Colonic mucosa (tissue), 4 donors: ENCODE measurements around the gene RAB11FIP4. TPM values are rescaled to one million over a fixed set of nuclear protein-coding genes. Genes with fewer than 3 reads are reported as not detected.
A peak's percentile ranks its signal among the peaks of the same experiment; 100 is the strongest.

Experiments used
- DNase-seq: peaks from one replicate; pipeline ENCODE4 v3.0.0-alpha.2; 2020
- H3K27ac ChIP-seq: fragments of 200-600 bp; one replicate; pipeline ENCODE4 v1.8.0; 2021
- H3K27me3 ChIP-seq: fragments of 200-600 bp; one replicate; pipeline ENCODE4 v1.8.0; 2021
- H3K36me3 ChIP-seq: fragments of 200-600 bp; one replicate; pipeline ENCODE4 v1.8.0; 2021
- H3K4me1 ChIP-seq: fragments of 200-600 bp; one replicate; pipeline ENCODE4 v1.8.0; 2021; ENCODE audit warnings: mild to moderate bottlenecking
- H3K4me3 ChIP-seq: fragments of 200-600 bp; one replicate; pipeline ENCODE4 v1.8.0; 2021
- H3K9ac ChIP-seq, 2 donors: one replicate each; pipeline ENCODE4 v1.7.0; 2013; ENCODE audit warnings: control low read depth in 2 of 2, low read depth in 2 of 2, low read length in 2 of 2
- H3K9me3 ChIP-seq: fragments of 200-600 bp; one replicate; pipeline ENCODE4 v1.8.0; 2021
- intact Hi-C: fragments of 100-400 bp; cut with DNase I; formaldehyde crosslinking; loops from one replicate; pipeline ENCODE4 v1.14.1; 2022
- total RNA-seq, 2 donors: library from RNA; stranded (reverse); fragmentation: NEBNext Ultra II Directional in 1 of 2; extraction: Animal tissue kit (Norgen Biotek cat#: 25700) in 1 of 2; gene quantifications; one replicate each; pipeline ENCODE4 v1.2.1, GENCODE V29; 2021
- TF ChIP-seq, protein P1 (sequence below): fragments of 200-600 bp; IDR thresholded peaks from one replicate; pipeline ENCODE4 v1.8.0; 2022; ENCODE audit warnings: antibody characterized with exemption, mild to moderate bottlenecking
- donor health status: healthy.
- donor health status: DM: no; HTN: no; CAD: no.
- donor health status: DM: no; HTN: no; CAD: no.

RAB11FIP4 gene
- total RNA-seq, 2 donors from 2014 or later, result 41.5 to 46.0 TPM

GRCh38 chr17:31491376-31492131 lies 100.1 kb downstream of the RAB11FIP4 start:
- DNase-seq, result peak; percentile 42
- Histone ChIP-seq H3K9me3 (no peaks in the 10 kb centered on the region), H3K27me3 (no peaks in the 10 kb centered on the region), H3K9ac (peak overlapping the region; percentile 55 to 58), H3K36me3 (no peaks in the 10 kb centered on the region), H3K4me3 (no peak overlapping the region), H3K27ac (peak overlapping the region; percentile 51), H3K4me1 (peaks cover 43% of the 10 kb centered on the region)
- TF ChIP-seq, protein P1, sequence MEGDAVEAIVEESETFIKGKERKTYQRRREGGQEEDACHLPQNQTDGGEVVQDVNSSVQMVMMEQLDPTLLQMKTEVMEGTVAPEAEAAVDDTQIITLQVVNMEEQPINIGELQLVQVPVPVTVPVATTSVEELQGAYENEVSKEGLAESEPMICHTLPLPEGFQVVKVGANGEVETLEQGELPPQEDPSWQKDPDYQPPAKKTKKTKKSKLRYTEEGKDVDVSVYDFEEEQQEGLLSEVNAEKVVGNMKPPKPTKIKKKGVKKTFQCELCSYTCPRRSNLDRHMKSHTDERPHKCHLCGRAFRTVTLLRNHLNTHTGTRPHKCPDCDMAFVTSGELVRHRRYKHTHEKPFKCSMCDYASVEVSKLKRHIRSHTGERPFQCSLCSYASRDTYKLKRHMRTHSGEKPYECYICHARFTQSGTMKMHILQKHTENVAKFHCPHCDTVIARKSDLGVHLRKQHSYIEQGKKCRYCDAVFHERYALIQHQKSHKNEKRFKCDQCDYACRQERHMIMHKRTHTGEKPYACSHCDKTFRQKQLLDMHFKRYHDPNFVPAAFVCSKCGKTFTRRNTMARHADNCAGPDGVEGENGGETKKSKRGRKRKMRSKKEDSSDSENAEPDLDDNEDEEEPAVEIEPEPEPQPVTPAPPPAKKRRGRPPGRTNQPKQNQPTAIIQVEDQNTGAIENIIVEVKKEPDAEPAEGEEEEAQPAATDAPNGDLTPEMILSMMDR, result no peak
- intact Hi-C loops, result no loop called here

GRCh38 chr17:31492206-31492605 lies 100.7 kb downstream of the RAB11FIP4 start:
- Histone ChIP-seq H3K4me3 (no peak overlapping the region), H3K9me3 (no peaks in the 10 kb centered on the region), H3K4me1 (peaks cover 36% of the 10 kb centered on the region), H3K36me3 (no peaks in the 10 kb centered on the region), H3K9ac (peak overlapping the region; percentile 55 to 58), H3K27ac (no peak overlapping the region), H3K27me3 (no peaks in the 10 kb centered on the region)
- intact Hi-C loops, result no loop called here
- TF ChIP-seq, protein P1, result no peak
- DNase-seq, result no peak

DNA sequence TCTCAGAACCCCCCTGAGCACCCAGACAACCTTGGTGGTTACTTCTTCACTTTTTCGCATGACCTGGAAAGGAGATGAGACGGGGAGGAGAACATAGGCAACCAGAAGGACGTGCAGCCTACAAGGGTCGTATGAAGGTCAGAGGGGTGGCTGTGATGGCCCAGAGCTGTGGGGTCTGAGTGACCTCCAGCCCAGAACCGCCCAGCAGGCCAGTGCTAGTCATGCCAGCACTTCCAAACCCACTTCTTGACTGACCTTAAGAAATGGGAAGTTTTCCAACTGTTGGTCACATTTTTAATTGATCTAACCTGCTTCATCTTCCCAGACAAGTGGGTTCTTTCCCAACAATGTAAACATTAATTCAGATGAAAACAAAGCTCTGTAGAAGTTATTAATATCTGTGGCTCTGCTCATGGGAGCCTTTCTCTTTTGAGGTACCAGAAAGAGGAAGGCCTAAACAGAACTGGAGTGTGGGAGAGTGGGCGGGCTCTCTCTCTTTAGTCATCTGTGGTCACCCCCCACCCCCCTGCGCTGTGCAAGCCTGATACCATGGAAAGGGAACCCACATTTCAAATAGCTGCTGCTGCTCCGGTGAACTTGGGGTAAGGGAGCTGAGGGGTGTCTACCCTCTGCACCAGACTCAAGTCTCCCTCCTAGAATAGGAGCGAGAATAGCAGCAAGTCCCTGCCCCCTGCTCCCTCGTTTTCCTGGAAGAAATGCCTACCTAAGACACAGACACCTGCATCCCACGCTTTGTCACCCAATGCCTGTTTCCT lies 101.6 kb downstream of the RAB11FIP4 start:
- no peaks in the 10 kb centered on the region for H3K9me3 ChIP-seq
- peak; percentile 50 for DNase-seq

DNA sequence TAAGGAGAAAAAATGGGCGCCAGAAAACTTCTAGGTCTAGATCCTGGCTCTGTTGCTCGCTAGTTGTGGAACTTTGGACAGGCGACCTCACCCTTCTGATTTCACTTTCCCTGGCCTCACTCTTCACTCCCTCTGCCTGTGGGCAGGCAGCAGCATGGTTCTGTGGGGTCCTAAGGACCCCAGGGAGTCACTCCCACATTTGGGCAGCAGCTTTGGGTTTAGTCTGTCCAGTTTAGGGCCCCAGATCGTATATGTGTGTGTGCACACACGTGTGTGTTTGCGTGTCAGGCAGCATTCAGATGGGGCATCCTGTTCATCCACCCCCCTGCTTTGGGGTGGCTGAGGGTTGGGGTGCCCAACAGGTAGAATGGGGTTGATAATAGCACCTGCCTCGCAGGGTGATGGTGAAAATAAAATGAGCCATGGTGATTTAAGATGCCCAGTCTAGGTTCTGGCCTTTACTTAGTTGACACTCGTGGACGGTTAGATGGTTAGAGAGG lies 102.2 kb downstream of the RAB11FIP4 start:
- TF ChIP-seq, protein P1, result no peak
- H3K36me3 ChIP-seq, result no peaks in the 10 kb centered on the region
- peak overlapping the region; percentile 63 for H3K27ac ChIP-seq
- H3K27me3 ChIP-seq, result no peaks in the 10 kb centered on the region
- H3K9me3 ChIP-seq, result no peaks in the 10 kb centered on the region
- H3K4me3 ChIP-seq, result no peak overlapping the region
- peak overlapping the region; percentile 28 to 65 for H3K9ac ChIP-seq
- DNase-seq, result peak; percentile 57
- intact Hi-C loops, result no loop called here
- peaks cover 34% of the 10 kb centered on the region for H3K4me1 ChIP-seq

More for the DNA sequence above, 101.6 kb downstream of the RAB11FIP4 start:
- Histone ChIP-seq H3K36me3 (no peaks in the 10 kb centered on the region), H3K4me1 (peaks cover 34% of the 10 kb centered on the region), H3K27ac (peak overlapping the region; percentile 63), H3K9ac (peak overlapping the region; percentile 28 to 65), H3K27me3 (no peaks in the 10 kb centered on the region), H3K4me3 (no peak overlapping the region)
- intact Hi-C loops, result no loop called here
- TF ChIP-seq, protein P1, result no peak

DNA sequence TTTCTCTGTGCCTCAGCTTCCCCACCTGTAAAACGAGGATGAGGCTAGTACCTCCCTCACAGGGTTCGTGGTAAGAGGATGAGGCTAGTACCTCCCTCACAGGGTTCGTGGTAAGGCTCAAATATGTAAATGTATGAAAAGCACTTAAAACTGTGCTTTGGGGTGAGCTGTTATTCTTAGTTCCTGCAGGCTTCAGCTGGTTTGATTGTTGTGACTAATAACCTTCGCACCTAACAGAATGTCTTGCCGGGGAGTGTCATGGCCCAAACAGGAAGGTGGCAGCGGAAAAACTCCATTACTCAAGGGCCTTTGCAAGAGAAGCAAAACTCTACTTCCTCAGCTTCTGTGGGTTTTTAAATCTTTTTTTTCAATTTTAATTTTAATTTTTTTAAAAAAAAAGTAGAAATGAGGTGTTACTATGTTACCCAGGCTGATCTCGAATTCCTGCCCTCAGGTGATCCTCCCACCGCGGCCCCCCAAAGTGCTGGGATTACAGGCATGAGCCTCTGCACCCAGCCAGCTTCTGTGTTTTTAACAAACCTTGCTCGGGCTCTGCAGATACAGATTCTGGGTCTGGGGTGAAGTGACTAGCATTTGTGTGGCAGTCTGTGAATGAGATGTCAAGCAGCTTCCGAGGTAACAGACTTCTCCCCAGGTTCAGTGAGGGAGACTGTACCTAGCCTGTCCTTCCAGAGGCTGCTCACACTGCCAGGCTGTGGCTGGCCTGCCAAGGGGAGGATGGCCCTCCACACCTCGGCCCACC lies 103.0 kb downstream of the RAB11FIP4 start:
- TF ChIP-seq, protein P1, result no peak
- Histone ChIP-seq H3K4me3 (no peak overlapping the region), H3K9ac (peak overlapping the region; percentile 65 to 68), H3K36me3 (no peaks in the 10 kb centered on the region), H3K9me3 (no peaks in the 10 kb centered on the region), H3K27me3 (no peaks in the 10 kb centered on the region), H3K27ac (peak overlapping the region; percentile 63), H3K4me1 (peaks cover 34% of the 10 kb centered on the region)
- DNase-seq, result peak; percentile 57
- intact Hi-C loops, result no loop called here
